ENCODE data around the gene BBIP1. TPM values are rescaled to one million over a fixed set of nuclear protein-coding genes. Genes with fewer than 3 reads are reported as not detected.

Gene BBIP1
- total RNA-seq = 23.7 TPM

GRCh38 chr10:110918643-110919348 lies at the start of gene BBIP1:
TSS of gene BBIP1 (minus strand) at chr10:110919180. CDS start at chr10:110918157, 1,023 bp downstream.
- DNase-seq (ENCODE audit: low spot score) = no peak

GRCh38 chr10:110967645-110968044 lies 48.7 kb upstream of the BBIP1 start:
- no peak for DNase-seq (ENCODE audit: low spot score)

GRCh38 chr10:110967009-110967630 lies 48.1 kb upstream of the BBIP1 start:
- DNase-seq (ENCODE audit: low spot score) = no peak

GRCh38 chr10:110966146-110966545 lies 47.2 kb upstream of the BBIP1 start:
- DNase-seq (ENCODE audit: low spot score) = no peak

GRCh38 chr10:110965216-110965615 lies 46.2 kb upstream of the BBIP1 start:
- DNase-seq (ENCODE audit: low spot score) = no peak

GRCh38 chr10:110964681-110965080 lies 45.7 kb upstream of the BBIP1 start:
- DNase-seq (ENCODE audit: low spot score) = no peak

GRCh38 chr10:110963162-110963561 lies 44.2 kb upstream of the BBIP1 start:
- DNase-seq (ENCODE audit: low spot score) = no peak

- no peak for DNase-seq (ENCODE audit: low spot score)
Observed at GRCh38 chr10:110962443-110962842, 43.5 kb upstream of the BBIP1 start.

GRCh38 chr10:110960333-110960712 lies 41.3 kb upstream of the BBIP1 start:
- DNase-seq (ENCODE audit: low spot score) = no peak

- no peak for DNase-seq (ENCODE audit: low spot score)
Observed at GRCh38 chr10:110959379-110960332, 40.7 kb upstream of the BBIP1 start.

- no peak for DNase-seq (ENCODE audit: low spot score)
Observed at GRCh38 chr10:110957606-110958005, 38.6 kb upstream of the BBIP1 start.

GRCh38 chr10:110951381-110951780 lies 32.4 kb upstream of the BBIP1 start:
- DNase-seq (ENCODE audit: low spot score) = no peak

- DNase-seq (ENCODE audit: low spot score) = no peak
Observed at GRCh38 chr10:110947061-110947595, 28.1 kb upstream of the BBIP1 start.

GRCh38 chr10:110946496-110946895 lies 27.5 kb upstream of the BBIP1 start:
- no peak for DNase-seq (ENCODE audit: low spot score)

GRCh38 chr10:110944792-110945396 lies 25.9 kb upstream of the BBIP1 start:
- DNase-seq (ENCODE audit: low spot score) = no peak

GRCh38 chr10:110939419-110939818 lies 20.4 kb upstream of the BBIP1 start:
- DNase-seq (ENCODE audit: low spot score) = no peak

- no peak for DNase-seq (ENCODE audit: low spot score)
Observed at GRCh38 chr10:110936757-110937156, 17.8 kb upstream of the BBIP1 start.

- no peak for DNase-seq (ENCODE audit: low spot score)
Observed at GRCh38 chr10:110932505-110933180, 13.7 kb upstream of the BBIP1 start.

- no peak for DNase-seq (ENCODE audit: low spot score)
Observed at GRCh38 chr10:110931769-110932381, 12.9 kb upstream of the BBIP1 start.

GRCh38 chr10:110927461-110927860 lies 8.5 kb upstream of the BBIP1 start:
- DNase-seq (ENCODE audit: low spot score) = no peak
